NB4 (cell line): Measurements from ENCODE around the gene RPL38.

Experiments
- DNase-seq: peaks from one replicate; pipeline ENCODE4 v3.0.0; 2010; ENCODE audit warnings: low read depth
- H3K4me3 ChIP-seq: one replicate; pipeline ENCODE4 v1.5.1; 2011; ENCODE audit warnings: mild to moderate bottlenecking, low read depth, low read length, moderate library complexity
- MYC ChIP-seq: IDR thresholded peaks from 2 replicates; pipeline ENCODE4 v1.6.1; 2011; ENCODE audit warnings: low read depth, low read length
- POLR2A ChIP-seq: IDR thresholded peaks from 2 replicates; pipeline ENCODE4 v1.6.1; 2011; ENCODE audit warnings: mild to moderate bottlenecking; ENCODE audit not compliant: insufficient read length; ENCODE audit errors: extremely low read depth
- TF ChIP-seq, protein P1 (sequence below): IDR thresholded peaks from 2 replicates; pipeline ENCODE4 v1.6.1; 2011; ENCODE audit warnings: low read depth, low read length
- TF ChIP-seq, protein P2 (sequence below): IDR thresholded peaks from one replicate; pipeline ENCODE4 v1.5.1; 2012; ENCODE audit warnings: low read depth, low read length

The RPL38 gene

DNA sequence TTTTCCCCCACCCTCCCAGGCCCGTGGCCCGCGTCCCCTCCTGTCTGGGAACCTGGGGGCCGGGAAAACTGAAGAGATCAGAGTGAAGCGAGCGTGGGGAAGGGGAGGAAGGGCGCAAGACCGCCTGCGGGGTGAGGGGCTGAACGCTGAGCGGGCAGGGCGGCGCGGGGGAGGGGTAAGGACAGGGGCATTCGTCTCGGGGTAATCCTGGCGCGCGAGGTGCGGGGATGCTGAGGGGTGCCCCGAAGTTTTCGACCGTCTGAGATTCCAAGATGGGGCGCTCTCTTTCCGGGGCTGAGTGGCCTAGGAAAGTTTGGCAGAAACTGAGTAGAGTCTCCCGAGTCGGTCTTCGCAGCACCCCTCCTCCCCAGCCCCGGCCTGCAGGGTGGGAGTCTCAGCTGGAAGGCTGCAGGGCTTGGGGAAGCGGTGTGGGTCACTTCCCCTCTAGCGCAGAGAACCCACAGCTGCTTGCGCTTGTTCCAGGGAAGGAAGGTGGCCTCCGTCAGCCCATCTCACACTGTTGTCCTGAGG is 10.4 kb downstream of the RPL38 start:
- no peak overlapping the region for H3K4me3 ChIP-seq
- no peak for TF ChIP-seq POLR2A
- TF ChIP-seq, protein P1, sequence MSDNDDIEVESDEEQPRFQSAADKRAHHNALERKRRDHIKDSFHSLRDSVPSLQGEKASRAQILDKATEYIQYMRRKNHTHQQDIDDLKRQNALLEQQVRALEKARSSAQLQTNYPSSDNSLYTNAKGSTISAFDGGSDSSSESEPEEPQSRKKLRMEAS = no peak
- no peak for TF ChIP-seq MYC
- TF ChIP-seq, protein P2, sequence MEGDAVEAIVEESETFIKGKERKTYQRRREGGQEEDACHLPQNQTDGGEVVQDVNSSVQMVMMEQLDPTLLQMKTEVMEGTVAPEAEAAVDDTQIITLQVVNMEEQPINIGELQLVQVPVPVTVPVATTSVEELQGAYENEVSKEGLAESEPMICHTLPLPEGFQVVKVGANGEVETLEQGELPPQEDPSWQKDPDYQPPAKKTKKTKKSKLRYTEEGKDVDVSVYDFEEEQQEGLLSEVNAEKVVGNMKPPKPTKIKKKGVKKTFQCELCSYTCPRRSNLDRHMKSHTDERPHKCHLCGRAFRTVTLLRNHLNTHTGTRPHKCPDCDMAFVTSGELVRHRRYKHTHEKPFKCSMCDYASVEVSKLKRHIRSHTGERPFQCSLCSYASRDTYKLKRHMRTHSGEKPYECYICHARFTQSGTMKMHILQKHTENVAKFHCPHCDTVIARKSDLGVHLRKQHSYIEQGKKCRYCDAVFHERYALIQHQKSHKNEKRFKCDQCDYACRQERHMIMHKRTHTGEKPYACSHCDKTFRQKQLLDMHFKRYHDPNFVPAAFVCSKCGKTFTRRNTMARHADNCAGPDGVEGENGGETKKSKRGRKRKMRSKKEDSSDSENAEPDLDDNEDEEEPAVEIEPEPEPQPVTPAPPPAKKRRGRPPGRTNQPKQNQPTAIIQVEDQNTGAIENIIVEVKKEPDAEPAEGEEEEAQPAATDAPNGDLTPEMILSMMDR = no peak
- DNase-seq = peak; percentile 63

- no peak overlapping the region for H3K4me3 ChIP-seq
- DNase-seq = no peak
- TF ChIP-seq, protein P2 = no peak
- TF ChIP-seq POLR2A (no peak), MYC (no peak)
- TF ChIP-seq, protein P1 = no peak
Measured at GRCh38 chr17:74214484-74215341, 11.2 kb downstream of the RPL38 start.

- TF ChIP-seq, protein P1 = no peak
- TF ChIP-seq, protein P2 = no peak
- TF ChIP-seq POLR2A = no peak
- TF ChIP-seq MYC = no peak
- H3K4me3 ChIP-seq = no peak overlapping the region
- DNase-seq = no peak
Measured at GRCh38 chr17:74215342-74215727, 11.9 kb downstream of the RPL38 start.

- DNase-seq = no peak
- no peak overlapping the region for H3K4me3 ChIP-seq
- no peak for TF ChIP-seq POLR2A
- TF ChIP-seq, protein P2 = no peak
- TF ChIP-seq, protein P1 = no peak
- no peak for TF ChIP-seq MYC
Measured at GRCh38 chr17:74216505-74216904, 13.0 kb downstream of the RPL38 start.

DNA sequence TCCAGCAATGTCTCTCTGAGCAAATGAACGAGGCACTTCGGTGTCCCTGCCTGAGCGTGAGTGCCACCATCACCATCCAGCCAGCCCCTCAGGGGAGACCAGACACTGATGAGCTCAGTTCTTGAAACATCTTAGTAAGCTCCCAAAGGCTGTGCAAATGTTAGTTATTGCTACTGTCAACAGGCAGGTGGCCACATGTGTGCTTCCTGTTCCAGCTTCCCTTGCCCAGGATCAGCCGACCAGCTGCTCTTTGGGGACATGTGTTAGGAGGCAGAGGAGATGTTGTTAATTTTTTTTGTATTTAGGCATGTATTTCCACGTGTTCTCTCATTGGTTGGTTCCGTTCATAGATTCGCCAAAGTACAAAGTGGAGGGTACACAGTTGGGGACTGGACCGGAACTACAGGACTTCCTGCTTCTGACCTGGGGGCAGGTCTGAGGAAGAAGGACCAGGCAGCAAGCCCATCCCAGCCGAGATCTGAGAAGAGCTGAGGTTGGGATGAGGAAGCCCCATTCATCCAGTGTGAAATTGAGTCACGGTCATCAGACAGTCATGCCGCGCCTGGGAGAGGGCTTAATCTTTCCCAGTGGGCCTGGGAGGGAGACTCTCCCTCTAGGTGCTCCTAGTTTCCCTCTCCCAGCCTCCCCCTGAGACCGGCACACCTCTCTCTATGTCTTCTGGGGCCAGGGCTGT is 13.7 kb downstream of the RPL38 start:
- no peak overlapping the region for H3K4me3 ChIP-seq
- TF ChIP-seq, protein P1 = peak; percentile 39
- no peak for TF ChIP-seq POLR2A
- peak; percentile 25 for DNase-seq

DNA sequence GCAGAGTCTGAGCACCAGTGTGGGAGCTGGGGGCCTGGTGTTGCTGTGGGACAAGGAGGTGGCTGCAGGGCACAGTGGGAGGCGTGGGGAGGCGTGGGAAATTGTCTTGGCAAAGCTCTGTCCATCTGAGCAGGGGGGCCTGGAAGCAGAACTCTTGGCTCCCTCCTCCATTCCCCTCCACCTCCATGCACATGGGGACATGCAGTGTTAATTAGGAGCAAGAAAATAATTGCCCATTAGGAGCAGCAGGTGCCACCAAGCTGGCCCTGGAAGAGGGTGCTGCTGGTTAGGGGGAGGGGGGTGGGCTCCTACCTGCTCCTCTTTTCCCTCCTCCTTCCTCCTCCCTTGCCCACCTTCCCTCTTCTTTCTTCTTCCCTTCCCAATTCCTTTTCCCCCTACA is 14.4 kb downstream of the RPL38 start:
- DNase-seq = no peak
- TF ChIP-seq POLR2A (no peak), MYC (no peak)
- TF ChIP-seq, protein P2 = no peak
- TF ChIP-seq, protein P1 = no peak
- H3K4me3 ChIP-seq = no peak overlapping the region
